Body of pancreas (tissue), 4 donors: Measurements from ENCODE around the gene TRMT61A.

Experiments
- CTCF ChIP-seq, 7 experiments: fragments of 450-650 bp in 4 of 7; fragments of 200-600 bp in 3 of 7; sonication (generic) in 3 of 7; IDR thresholded peaks; one replicate each; pipeline ENCODE4 v1.5.1; 2016 to 2019; ENCODE audit warnings: antibody characterized with exemption in 7 of 7
- POLR2A ChIP-seq, 3 donors: fragments of 450-650 bp; IDR thresholded peaks; one replicate each; pipeline ENCODE4 v1.6.1; 2016; ENCODE audit warnings: antibody characterized with exemption in 3 of 3, mild to moderate bottlenecking in 2 of 3

GRCh38 chr14:103537175-103537990 is 8.4 kb downstream of the TRMT61A start:
- TF ChIP-seq CTCF (IDR thresholded peaks at IDR 0.05) = no peak
- no peak for TF ChIP-seq POLR2A (IDR thresholded peaks at IDR 0.05)
